GM13977 (cell line): ENCODE data around the gene AKAP14.
"Not testable (repeated sequence)": the region's sequence is repeated elsewhere in the genome, so short reads cannot be mapped to it uniquely, and the experiment has no call there.

ENCODE experiments used
- DNase-seq: peaks from one replicate; pipeline ENCODE4 v3.0.0; 2012; ENCODE audit warnings: low spot score
- in situ Hi-C: fragments of 300-500 bp; cut with MboI; formaldehyde crosslinking; loops from one replicate; pipeline ENCODE4 v1.12.0; 2022; ENCODE audit warnings: low sequenced_read_pairs, low pct_unique_long_range_greater_than_20kb, mixed read lengths, inconsistent platforms; ENCODE audit not compliant: unreplicated experiment
- TF ChIP-seq, protein P1 (sequence below): IDR thresholded peaks from 2 replicates; pipeline ENCODE4 v1.5.1; 2012; ENCODE audit warnings: mild to moderate bottlenecking, control low read depth; ENCODE audit not compliant: insufficient read depth; ENCODE audit errors: extremely low read depth, missing control alignments

AKAP14 gene

DNA sequence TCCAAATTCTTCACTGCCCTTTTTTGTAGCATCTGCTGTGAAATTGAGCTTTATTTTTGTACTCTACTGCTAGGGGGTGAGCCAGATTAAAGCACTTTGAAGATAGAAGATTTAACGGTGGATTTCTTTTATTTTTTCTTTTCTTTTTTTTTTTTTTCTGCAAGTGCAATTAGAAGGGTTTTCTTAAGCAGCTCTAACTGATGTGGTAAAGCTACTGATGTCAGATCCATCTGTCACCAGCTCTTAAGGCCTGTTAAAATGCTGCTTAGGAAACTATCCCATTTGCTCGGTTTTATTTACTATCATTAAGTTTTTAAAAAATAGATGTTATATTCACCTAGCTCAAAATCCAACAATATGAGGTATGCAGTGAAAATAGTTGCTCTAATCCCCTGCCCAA is 17.0 kb upstream of the AKAP14 start:
- TF ChIP-seq, protein P1, sequence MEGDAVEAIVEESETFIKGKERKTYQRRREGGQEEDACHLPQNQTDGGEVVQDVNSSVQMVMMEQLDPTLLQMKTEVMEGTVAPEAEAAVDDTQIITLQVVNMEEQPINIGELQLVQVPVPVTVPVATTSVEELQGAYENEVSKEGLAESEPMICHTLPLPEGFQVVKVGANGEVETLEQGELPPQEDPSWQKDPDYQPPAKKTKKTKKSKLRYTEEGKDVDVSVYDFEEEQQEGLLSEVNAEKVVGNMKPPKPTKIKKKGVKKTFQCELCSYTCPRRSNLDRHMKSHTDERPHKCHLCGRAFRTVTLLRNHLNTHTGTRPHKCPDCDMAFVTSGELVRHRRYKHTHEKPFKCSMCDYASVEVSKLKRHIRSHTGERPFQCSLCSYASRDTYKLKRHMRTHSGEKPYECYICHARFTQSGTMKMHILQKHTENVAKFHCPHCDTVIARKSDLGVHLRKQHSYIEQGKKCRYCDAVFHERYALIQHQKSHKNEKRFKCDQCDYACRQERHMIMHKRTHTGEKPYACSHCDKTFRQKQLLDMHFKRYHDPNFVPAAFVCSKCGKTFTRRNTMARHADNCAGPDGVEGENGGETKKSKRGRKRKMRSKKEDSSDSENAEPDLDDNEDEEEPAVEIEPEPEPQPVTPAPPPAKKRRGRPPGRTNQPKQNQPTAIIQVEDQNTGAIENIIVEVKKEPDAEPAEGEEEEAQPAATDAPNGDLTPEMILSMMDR = no peak
- DNase-seq = no peak
- in situ Hi-C loops = loop anchor here (25.0 kb wide), 1 partner anchor 366 kb away; no protein-coding TSS in a partner anchor

DNA sequence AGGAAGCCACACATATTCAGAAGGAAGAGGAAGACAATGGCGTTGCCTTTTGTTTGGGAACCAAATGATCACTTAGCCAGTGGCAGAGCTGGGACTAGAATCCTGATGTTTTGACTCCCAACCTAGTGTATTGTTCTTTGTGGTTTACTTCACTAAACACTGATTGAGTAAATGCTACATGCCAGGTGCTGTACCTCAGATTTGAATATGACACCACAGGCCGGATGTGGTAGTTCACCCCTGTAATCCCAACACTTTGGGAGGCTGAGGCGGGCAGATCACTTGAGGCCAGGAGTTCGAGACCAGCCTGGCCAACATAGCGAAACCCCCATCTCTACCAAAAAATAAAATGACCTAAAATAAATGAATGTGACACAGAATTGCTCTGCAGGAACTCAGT is 15.6 kb upstream of the AKAP14 start:
- TF ChIP-seq, protein P1 = no peak
- DNase-seq = no peak
- in situ Hi-C loops = loop anchor here (25.0 kb wide), 1 partner anchor 368 kb away; no protein-coding TSS in a partner anchor

DNA sequence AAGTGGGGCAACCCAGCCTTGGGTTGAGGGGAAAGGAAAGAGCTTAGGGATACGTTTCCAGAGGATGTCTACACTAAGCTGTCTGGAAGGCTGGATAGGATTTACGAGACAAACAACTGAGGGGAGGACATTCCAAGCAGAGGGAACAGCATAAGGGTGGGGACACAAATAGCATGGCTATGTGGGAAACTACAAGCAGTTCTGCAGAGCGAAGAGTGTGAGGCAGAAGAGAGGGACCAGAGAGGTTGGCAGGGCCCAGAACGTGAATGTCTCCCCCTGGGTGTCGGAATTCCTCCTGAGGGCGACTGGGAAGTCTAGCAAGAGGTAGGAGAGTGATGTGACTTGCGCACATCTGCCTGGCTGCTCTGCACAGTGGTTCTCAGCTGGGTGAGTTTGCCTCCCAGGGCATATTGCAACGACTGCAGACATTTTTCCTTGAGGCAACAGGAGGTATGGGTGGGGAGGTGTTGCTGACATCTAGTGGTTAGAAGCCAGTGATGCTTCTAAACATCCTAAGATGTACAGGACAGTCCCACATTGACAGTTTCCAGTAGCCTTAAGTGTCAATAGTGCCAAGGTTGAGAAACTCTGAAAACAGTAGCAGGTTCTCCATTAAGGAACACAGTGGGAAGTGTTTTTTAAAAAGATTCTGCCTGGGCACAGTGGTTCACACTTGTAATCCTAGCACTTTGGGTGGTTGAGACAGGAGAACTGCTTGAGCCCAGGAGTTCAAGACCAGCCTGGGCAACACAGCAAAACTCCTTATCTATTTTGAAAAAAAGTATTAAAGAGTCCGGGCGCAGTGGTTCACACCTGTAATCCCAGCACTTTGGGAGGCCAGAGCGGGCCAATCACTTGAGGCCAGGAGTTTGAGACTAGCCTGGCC is 14.9 kb upstream of the AKAP14 start:
- peak; percentile 73 for DNase-seq
- in situ Hi-C loops = loop anchor here (25.0 kb wide), 1 partner anchor 368 kb away; no protein-coding TSS in a partner anchor
- TF ChIP-seq, protein P1 = peak; percentile 68

DNA sequence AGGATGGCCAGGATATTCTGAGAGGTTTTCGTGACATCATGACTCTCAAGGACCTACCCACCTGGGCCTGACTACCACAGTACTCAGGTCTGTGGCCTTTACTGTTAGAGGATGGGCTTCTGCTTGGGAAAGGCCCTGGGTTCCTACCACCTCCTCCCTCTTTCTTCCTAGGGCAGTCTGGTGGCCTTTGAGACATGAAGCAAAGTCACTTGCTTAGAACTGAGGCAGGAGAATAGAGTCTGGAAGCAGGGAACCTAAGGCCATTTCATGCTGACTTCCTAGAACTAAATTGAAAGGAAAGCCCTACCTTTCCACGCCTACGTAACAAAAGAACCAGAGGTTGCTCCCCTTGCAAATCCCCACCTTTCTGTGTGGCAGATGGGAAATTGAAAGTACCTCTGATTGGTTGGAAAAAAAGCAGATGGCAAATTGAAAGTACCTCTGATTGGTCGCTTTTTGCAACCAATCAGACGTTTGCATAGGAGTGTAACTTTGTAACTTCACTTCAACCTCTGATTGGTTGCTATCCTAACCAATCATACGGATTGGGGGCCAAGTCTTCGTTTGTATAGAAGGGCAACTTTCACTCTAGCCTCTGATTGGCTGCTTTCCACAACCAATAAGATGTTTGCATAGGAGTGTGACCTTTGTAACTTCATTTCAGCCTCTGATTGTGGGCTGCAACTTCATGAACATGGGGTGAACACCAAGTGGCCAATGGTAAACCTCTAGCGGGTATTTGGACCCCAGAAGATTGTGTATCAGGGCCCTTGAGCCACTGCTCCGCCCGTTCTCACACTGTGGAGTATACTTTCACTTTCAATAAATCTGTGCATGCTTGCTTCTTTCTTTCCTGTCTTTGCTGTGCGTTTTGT is 9.9 kb upstream of the AKAP14 start:
- TF ChIP-seq, protein P1 = no peak
- in situ Hi-C loops = loop anchor here (25.0 kb wide), 1 partner anchor 373 kb away; no protein-coding TSS in a partner anchor
- no peak for DNase-seq

DNA sequence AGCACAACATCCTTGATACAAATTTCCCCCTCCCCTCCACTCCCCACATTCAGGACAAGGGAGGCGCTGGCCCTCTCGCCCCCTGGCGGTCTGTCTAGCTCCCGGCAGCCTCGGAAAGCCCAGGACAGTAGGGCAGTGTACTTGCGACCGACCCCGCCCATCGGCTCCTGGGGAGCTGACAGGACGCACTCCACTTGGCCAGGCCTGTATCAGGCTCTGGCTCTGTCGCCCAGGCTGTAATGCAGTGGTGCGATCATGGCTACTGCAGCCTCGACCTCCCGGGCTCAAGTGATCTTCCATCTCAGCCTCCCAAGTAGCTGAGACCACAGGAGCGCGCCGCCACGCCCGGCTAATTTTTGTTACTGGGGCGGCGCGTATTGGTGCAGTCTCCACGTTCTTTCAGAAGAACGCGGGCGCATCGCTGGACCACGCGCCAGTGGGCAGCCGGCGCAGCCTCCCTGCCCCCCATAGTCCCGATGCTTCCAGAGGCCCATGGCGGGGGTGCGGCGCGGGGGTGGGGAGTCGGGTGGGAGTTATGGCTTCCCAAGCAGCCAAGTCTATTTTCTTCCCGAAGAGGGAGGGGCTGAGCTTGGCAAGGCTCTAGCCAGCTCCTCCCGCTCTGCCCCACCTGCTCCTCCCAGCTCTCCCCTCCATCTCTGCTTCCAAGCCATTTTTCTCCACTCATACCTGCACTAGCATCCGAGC is 7.8 kb upstream of the AKAP14 start:
- DNase-seq = peak; percentile 69
- TF ChIP-seq, protein P1 = peak; percentile 62
- in situ Hi-C loops = loop anchor here (25.0 kb wide), 1 partner anchor 376 kb away; no protein-coding TSS in a partner anchor

DNA sequence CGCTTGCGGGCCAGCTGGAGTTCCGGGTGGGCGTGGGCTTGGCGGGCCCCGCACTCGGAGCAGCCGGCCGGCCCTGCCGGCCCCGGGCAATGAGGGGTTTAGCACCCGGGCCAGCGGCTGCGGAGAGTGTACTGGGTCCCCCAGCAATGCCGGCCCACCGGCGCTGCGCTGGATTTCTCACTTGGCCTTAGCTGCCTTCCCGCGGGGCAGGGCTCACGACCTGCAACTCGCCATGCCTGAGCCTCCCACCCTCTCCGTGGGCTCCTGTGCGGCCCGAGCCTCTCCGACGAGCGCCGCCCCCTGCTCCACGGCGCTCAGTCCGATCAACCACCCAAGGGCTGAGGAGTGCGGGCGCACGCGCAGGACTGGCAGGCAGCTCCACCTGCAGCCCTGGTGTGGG is 5.1 kb upstream of the AKAP14 start:
- in situ Hi-C loops = loop anchor here (25.0 kb wide), 1 partner anchor 378 kb away; no protein-coding TSS in a partner anchor
- not testable (repeated sequence) for DNase-seq

DNA sequence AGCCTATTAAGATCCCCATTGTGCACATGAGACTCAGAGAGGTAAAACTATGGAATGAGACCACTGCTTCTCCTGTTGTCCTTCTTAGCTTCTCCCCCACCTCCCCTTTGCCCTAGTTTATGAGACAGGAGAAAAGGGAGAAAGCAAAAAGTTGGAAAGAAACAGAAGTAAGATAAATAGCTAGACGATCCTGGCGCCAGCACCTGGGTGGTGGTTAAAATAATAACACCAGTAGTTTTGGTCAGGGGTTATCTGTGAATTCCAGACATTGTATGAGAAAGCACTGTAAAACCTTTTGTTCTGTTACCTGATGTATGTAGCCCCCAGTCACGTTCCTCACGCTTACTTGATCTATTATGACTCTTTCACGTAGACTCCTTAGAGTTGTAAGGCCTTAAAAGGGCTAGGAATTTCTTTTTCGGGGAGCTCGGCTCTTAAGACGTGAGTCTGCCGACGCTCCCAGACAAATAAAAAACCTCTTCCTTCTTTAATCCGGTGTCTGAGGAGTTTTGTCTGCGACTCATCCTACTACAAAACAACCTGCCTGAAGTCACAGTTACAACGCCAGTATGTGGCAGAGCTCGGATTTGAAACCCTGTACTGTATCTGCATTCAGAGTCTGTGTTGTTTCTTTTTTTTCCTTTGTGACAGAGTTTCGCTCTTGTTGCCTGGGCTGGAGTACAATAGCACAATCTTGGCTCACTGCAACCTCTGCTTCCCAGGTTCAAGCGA is 3.6 kb upstream of the AKAP14 start:
- in situ Hi-C loops = loop anchor here (25.0 kb wide), 1 partner anchor 380 kb away; no protein-coding TSS in a partner anchor
- DNase-seq = not testable (repeated sequence)
